ENCODE measurements around the gene PBX2.
"Not testable (repeated sequence)": the region's sequence is repeated elsewhere in the genome, so short reads cannot be mapped to it uniquely, and the experiment has no call there.

PBX2 gene

GRCh38 chr6:32190054-32190851 lies at the start of gene PBX2:
TSS of gene PBX2 (minus strand) at chr6:32190202. CDS start at chr6:32189915, 287 bp downstream.
- DNase-seq (ENCODE audit: low read depth in 1 of 2, low spot score in 1 of 2): peak; percentile 66 to 69

- DNase-seq (ENCODE audit: low read depth in 1 of 2, low spot score in 1 of 2): no peak
These were observed 49.5 kb upstream of the PBX2 start for GRCh38 chr6:32239462-32239861.

GRCh38 chr6:32234934-32235333 lies 44.9 kb upstream of the PBX2 start:
- no peak for DNase-seq (ENCODE audit: low read depth in 1 of 2, low spot score in 1 of 2)

GRCh38 chr6:32226434-32226833 lies 36.4 kb upstream of the PBX2 start:
- DNase-seq (ENCODE audit: low read depth in 1 of 2, low spot score in 1 of 2): no peak

- DNase-seq (ENCODE audit: low read depth in 1 of 2, low spot score in 1 of 2): no peak
These were observed 34.7 kb upstream of the PBX2 start for GRCh38 chr6:32224696-32225095.

- no peak for DNase-seq (ENCODE audit: low read depth in 1 of 2, low spot score in 1 of 2)
These were observed 33.5 kb upstream of the PBX2 start, which contains the start of gene NOTCH4 for GRCh38 chr6:32223258-32224235. TSS of gene NOTCH4 (minus strand) at chr6:32224067. CDS start at chr6:32223928, 139 bp downstream.

- no peak for DNase-seq (ENCODE audit: low read depth in 1 of 2, low spot score in 1 of 2)
These were observed 32.6 kb upstream of the PBX2 start for GRCh38 chr6:32222333-32223230.

- DNase-seq (ENCODE audit: low read depth in 1 of 2, low spot score in 1 of 2): no peak
These were observed 30.0 kb upstream of the PBX2 start for GRCh38 chr6:32220021-32220420.

- DNase-seq (ENCODE audit: low read depth in 1 of 2, low spot score in 1 of 2): no peak
These were observed 28.2 kb upstream of the PBX2 start for GRCh38 chr6:32218167-32218566.

GRCh38 chr6:32216998-32217397 lies 27.0 kb upstream of the PBX2 start:
- no peak for DNase-seq (ENCODE audit: low read depth in 1 of 2, low spot score in 1 of 2)

GRCh38 chr6:32216285-32216684 lies 26.3 kb upstream of the PBX2 start:
- no peak for DNase-seq (ENCODE audit: low read depth in 1 of 2, low spot score in 1 of 2)

- DNase-seq (ENCODE audit: low read depth in 1 of 2, low spot score in 1 of 2): no peak
These were observed 25.6 kb upstream of the PBX2 start for GRCh38 chr6:32215617-32216016.

- DNase-seq (ENCODE audit: low read depth in 1 of 2, low spot score in 1 of 2): no peak
These were observed 24.1 kb upstream of the PBX2 start for GRCh38 chr6:32214126-32214525.

GRCh38 chr6:32213649-32214048 lies 23.6 kb upstream of the PBX2 start:
- no peak for DNase-seq (ENCODE audit: low read depth in 1 of 2, low spot score in 1 of 2)

GRCh38 chr6:32212076-32212760 lies 22.2 kb upstream of the PBX2 start:
- no peak for DNase-seq (ENCODE audit: low read depth in 1 of 2, low spot score in 1 of 2)

GRCh38 chr6:32211432-32211831 lies 21.4 kb upstream of the PBX2 start:
- DNase-seq (ENCODE audit: low read depth in 1 of 2, low spot score in 1 of 2): not testable (repeated sequence)

GRCh38 chr6:32210191-32210601 lies 20.2 kb upstream of the PBX2 start:
- no peak for DNase-seq (ENCODE audit: low read depth in 1 of 2, low spot score in 1 of 2)

GRCh38 chr6:32208996-32209395 lies 19.0 kb upstream of the PBX2 start:
- no peak for DNase-seq (ENCODE audit: low read depth in 1 of 2, low spot score in 1 of 2)

- DNase-seq (ENCODE audit: low read depth in 1 of 2, low spot score in 1 of 2): no peak
These were observed 14.3 kb upstream of the PBX2 start for GRCh38 chr6:32204268-32204715.

All from stimulated activated CD4-positive, alpha-beta T cell treated with anti-CD3 and anti-CD28 coated beads, Interleukin-15, amount 100 ng/mL, for 1 hour (primary cell).